ENCODE results near the gene BLM. TPM values are rescaled to one million over a fixed set of nuclear protein-coding genes. Genes with fewer than 3 reads are reported as not detected.
"Not testable (repeated sequence)": the region's sequence is repeated elsewhere in the genome, so short reads cannot be mapped to it uniquely, and the experiment has no call there.

Gene BLM
- total RNA-seq, 2 donors from 2014 or later, result 1.00 to 3.1 TPM

DNA sequence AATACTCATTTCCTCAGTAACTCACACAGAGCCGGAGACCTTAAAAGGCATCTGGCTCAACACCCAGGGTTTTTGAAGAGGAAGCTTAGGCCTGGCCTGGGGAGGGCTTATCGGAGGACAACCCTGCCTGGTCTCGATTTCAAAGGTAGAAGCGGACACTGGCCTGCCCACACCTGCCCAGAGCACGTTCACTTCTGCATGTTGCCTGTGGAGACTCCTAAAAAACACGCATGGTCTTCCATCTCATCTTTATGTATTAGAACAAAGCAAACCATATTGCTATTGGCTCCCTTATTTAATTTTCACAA lies 95.8 kb downstream of the BLM start:
- no peak for DNase-seq (ENCODE audit: low spot score)
- intact Hi-C loops (cut with DNase I), result no loop called here

- no peak for DNase-seq (ENCODE audit: low spot score)
- intact Hi-C loops (cut with DNase I), result no loop called here
Measured at GRCh38 chr15:90813796-90814190, 96.6 kb downstream of the BLM start.

DNA sequence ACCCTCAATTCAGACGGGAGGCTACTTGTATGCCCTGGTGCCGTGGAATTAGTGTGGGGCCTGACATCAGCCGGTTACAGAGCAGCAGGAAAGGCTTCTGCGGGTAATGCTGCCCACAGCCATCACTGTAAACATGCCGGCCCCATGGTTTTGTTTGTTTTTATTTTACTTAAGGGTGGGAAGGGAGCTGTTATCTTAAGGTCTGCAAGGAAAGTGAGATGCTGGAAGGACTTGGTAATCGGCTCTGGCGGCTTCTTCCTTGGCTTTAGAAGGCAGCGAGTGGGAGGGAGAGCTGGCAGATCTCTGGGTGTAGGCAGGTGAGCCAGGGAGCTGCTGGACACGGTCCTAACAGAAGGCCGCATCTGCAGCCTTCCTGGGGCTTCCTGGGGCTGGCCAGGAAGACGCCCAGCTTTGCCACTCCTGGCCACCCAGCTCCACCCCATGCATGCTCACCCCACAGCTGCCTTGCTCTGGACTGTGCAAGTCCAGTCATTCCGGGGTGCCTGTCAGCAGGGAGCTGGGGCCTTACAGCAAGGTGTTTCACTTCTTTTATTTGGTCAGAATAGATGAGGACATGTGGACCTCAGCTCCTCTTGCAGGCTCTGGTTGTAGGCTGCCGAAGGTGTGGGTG lies 97.2 kb downstream of the BLM start:
- intact Hi-C loops (cut with DNase I), result no loop called here

GRCh38 chr15:90816401-90817116 lies 99.4 kb downstream of the BLM start:
- no peak for DNase-seq (ENCODE audit: low spot score)
- intact Hi-C loops (cut with DNase I), result no loop called here

More for the DNA sequence above, 97.2 kb downstream of the BLM start:
- DNase-seq (ENCODE audit: low spot score), result no peak

GRCh38 chr15:90817117-90818057 lies 100.2 kb downstream of the BLM start:
- no peak for DNase-seq (ENCODE audit: low spot score)
- intact Hi-C loops (cut with DNase I), result no loop called here

- no peak for DNase-seq (ENCODE audit: low spot score)
- intact Hi-C loops (cut with DNase I), result no loop called here
Measured at GRCh38 chr15:90818251-90819210, 101.4 kb downstream of the BLM start.

DNA sequence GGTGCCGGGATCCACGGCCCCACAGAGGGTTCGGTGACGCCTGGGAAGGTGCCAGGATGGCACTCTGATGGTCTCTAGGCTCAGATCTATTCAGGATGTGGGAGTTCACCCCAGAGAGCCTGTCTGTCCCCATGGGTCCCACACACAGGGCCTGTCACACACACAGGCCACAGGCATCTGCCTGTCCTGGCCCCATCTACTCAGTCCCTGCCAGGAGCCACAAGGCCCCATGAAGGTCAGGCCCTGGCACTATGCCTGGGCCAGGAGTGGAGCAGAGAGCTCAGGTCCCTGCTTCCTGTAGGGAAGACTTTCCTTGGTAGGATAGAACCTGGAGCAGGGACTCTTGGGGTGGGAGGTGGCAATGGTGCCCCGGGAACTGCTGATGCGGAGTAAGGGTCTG lies 102.2 kb downstream of the BLM start:
- no peak for DNase-seq (ENCODE audit: low spot score)
- intact Hi-C loops (cut with DNase I), result no loop called here

DNA sequence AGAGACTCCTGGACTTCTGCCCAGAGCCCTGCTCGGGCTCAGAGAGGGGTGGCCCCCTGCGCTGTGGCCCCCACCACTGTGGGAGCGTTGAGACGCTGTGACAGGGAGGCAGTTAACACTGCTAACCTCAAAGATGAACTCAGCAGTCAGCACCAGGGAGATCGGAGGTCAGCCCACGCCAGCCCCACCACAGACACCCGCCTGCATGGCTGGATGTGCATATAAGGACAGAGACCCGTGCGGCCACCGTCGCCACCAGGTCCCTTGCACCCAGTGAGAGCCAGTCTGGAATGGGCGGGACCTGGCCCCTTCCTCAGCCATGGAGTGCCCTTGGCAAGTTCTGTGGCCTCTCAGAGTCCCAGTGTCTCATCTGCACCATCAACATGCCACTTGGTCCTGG lies 102.7 kb downstream of the BLM start:
- intact Hi-C loops (cut with DNase I), result no loop called here
- DNase-seq (ENCODE audit: low spot score), result no peak

DNA sequence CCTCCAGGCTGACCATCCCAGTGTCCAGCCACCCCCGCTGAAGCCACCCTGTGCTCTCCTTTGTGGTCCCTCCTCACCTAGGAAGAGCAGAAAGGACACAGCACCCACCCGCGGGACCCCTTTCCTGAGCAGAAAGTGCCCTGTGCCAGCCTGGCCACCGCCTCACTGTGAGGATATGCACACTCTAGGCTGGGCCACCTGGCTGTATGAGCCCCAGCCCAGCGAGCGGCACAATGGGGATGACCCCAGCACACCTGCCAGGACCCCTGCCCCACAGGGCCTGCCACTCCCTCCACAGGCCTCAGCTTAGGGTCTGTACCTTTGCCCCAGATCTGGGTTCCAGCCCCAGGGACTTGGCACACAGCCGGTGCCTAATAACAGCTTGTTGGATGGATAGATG lies 103.3 kb downstream of the BLM start:
- intact Hi-C loops (cut with DNase I), result no loop called here
- no peak for DNase-seq (ENCODE audit: low spot score)

DNA sequence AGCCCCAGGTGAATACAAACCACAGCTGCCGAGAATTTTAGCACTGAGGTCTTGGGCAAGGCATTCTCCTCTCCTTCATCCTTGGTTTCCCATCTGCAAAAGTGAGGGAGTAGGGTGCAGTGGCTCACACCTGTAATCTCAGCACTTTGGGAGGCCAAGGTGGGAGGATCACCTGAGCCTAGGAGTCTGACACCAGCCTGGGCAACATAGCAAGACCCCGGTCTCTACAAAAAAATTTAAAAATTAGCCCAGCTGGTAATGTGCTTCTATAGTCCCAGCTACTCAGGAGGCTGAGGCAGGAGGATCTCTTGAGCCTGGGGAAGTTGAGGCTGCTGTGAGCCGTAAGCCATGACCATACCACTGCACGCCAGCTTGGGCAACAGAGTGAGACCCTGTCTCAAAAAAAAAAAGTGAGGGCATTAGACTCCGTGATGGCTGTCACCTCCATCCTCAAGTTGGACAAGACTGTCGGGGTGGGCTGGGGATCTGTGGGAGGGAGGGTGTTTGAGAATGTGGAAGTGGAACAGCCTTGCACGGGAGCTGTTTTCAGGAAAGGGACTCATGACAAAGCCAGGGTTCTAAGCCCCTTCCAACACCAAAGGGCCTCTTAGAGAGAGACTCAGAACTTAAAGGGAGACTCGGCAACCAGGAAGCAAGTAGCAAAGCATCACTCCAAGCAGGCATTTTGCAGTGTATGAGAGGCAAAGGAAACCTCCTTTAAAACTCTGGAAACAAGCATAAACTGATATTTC lies 105.2 kb downstream of the BLM start:
- no peak for DNase-seq (ENCODE audit: low spot score)
- intact Hi-C loops (cut with DNase I), result no loop called here

DNA sequence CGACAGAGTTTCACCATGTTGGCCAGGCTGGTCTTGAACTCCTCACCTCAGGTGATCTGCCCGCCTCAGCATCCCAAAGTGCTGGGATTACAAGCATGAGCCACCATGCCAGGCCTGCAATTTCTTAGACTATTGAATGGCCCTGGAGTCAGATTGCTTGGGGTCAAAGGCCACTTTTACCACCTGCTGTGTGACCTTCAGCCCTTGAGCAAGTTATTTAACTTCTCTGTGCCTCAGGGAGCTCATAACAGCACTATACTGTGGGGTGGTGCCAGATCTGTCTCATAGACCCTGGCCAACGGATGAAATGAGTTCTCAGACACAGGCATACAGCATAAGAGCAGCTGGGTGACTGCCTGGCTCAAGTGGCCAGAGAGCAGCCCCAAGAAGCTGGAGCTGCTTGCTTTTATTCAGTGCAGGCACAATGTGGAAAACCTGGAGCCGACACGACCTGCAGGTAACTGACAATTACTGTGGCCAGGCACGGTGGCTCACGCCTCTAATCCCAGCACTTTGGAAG lies 106.4 kb downstream of the BLM start:
- intact Hi-C loops (cut with DNase I), result no loop called here
- DNase-seq (ENCODE audit: low spot score), result no peak

- DNase-seq (ENCODE audit: low spot score); intact Hi-C loops (cut with DNase I): not testable (repeated sequence)
Measured at GRCh38 chr15:90825115-90825899, 108.2 kb downstream of the BLM start.

DNA sequence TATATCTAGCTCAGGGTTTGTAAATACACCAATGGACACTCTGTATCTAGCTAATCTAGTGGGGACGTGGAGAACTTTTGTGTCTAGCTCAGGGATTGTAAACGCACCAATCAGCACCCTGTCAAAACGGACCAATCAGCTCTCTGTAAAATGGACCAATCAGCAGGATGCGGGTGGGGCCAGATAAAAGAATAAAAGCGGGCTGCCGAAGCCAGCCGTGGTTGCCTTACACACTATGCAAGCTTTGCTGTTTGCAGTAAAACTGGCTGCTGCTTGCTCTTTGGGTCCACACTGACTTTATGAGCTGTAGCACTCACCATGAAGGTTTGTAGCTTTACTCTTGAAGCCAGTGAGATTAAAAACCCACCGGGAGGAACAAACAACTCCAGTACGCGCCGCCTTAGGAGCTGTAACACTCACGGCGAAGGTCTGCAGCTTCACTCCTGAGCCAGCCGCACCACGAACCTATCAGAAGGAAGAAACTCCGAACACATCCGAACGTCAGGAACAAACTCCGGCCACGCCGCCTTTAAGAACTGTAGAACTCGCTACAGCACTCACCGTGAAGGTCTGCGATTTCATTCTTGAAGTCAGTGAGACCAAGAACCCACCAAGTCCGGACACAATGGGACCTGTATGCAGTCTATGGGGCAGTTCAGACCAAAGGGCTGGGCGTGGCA lies 109.2 kb downstream of the BLM start:
- intact Hi-C loops (cut with DNase I); DNase-seq (ENCODE audit: low spot score): not testable (repeated sequence)

DNA sequence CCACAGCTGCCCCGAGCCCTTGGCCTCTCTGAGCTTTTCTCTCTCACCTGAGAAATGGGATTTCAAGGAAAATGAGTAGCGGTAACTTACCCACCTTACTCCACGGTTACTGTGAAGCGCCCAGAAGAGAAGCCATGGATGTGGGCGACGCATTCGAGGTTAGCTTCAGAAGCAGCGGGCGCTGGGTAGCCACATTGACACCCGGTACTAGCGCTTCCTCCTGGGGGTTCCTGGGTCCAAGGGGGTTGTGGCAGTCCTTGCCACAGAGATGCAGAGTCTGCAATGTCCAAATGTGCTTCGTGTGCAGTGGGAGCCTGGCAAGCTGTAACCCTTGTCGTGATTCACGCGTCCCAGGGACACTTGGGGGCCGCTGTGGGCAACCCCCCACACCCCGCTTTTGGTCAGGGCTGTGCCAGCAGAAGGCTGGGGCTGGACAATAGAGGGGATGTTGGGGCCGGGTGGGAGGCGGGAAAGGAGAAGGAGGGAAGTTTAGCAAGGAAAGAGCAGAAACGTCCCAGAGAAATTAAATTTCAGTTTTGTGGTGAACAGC lies 109.8 kb downstream of the BLM start:
- peak; percentile 68 for DNase-seq (ENCODE audit: low spot score)
- intact Hi-C loops (cut with DNase I), result no loop called here

DNA sequence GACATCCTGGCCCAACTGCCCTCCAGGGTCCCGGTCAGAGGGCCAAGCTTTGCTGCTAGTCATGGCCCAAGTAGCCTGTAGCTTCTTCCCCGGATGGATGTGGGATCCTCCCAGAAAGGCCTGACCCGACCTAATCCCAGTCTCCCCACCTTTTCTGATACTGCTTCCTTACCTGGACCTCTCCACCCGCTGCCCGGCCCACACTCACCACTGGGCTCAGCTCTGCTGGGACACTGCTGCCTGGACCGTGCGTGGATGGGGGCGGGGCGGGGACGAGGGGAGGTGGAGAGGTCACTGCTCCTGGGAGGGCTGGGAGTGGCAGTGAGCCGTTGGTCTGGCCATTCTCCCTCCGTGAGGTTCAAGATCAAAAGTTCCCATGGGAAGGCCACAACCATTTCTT lies 111.0 kb downstream of the BLM start:
- intact Hi-C loops (cut with DNase I), result no loop called here
- no peak for DNase-seq (ENCODE audit: low spot score)

GRCh38 chr15:90829126-90829525 lies 112.0 kb downstream of the BLM start:
- intact Hi-C loops (cut with DNase I), result no loop called here
- no peak for DNase-seq (ENCODE audit: low spot score)

GRCh38 chr15:90829942-90830440 lies 112.8 kb downstream of the BLM start:
- intact Hi-C loops (cut with DNase I), result no loop called here
- DNase-seq (ENCODE audit: low spot score), result peak; percentile 86

Data from posterior vena cava (tissue), 2 donors.